Ishikawa (cell line): ENCODE data around the gene PRKN.

ENCODE experiments used
- CEBPB ChIP-seq: IDR thresholded peaks from 2 replicates; pipeline ENCODE4 v1.6.1; 2012
- EGR1 ChIP-seq: IDR thresholded peaks from 2 replicates; pipeline ENCODE4 v1.6.1; 2012
- EP300 ChIP-seq: IDR thresholded peaks from 2 replicates; pipeline ENCODE4 v1.6.1; 2012; ENCODE audit warnings: borderline replicate concordance
- REST ChIP-seq: IDR thresholded peaks from 2 replicates; pipeline ENCODE4 v1.6.1; 2012; ENCODE audit warnings: low read depth, mild to moderate bottlenecking
- TAF1 ChIP-seq: IDR thresholded peaks from 2 replicates; pipeline ENCODE4 v1.6.1; 2012; ENCODE audit warnings: low read depth, mild to moderate bottlenecking
- USF1 ChIP-seq: IDR thresholded peaks from 2 replicates; pipeline ENCODE4 v1.6.1; 2012
- YY1 ChIP-seq: IDR thresholded peaks from 2 replicates; pipeline ENCODE4 v1.6.1; 2012; ENCODE audit warnings: low read depth

GRCh38 chr6:161346717-161347116 is 1380.8 kb downstream of the PRKN start:
- TF ChIP-seq EP300 (no peak), EGR1 (no peak), REST (no peak), CEBPB (no peak), YY1 (no peak), TAF1 (no peak), USF1 (no peak)
